ENCODE data around the gene CFHR5. TPM values are rescaled to one million over a fixed set of nuclear protein-coding genes. Genes with fewer than 3 reads are reported as not detected.

CFHR5 gene
- total and polyA plus RNA-seq, 2 experiments from 2014 or later: not detected

GRCh38 chr1:196951711-196952394 lies 25.5 kb upstream of the CFHR5 start:
- TF ChIP-seq CREB1 (CRISPR knock-in tag; IDR thresholded peaks at IDR 0.05; ENCODE audit: low read depth) (no peak), ZNF114 (CRISPR knock-in tag; IDR thresholded peaks at IDR 0.05) (no peak), ZNF462 (CRISPR knock-in tag; IDR thresholded peaks at IDR 0.05) (no peak), NANOG (IDR thresholded peaks at IDR 0.05; ENCODE audit: borderline replicate concordance) (no peak)
- no peak overlapping the region for H3K4me3 ChIP-seq
- H3K36me3 ChIP-seq (ENCODE audit: insufficient read depth): no peaks in the 10 kb centered on the region
- H3K4me2 ChIP-seq: no peak overlapping the region
- no peak for DNase-seq (ENCODE audit: low spot score)
- no peaks in the 10 kb centered on the region for H4K20me1 ChIP-seq (replicated peaks; ENCODE audit: insufficient read depth)
- H3K27me3 ChIP-seq (ENCODE audit: insufficient read depth): no peaks in the 10 kb centered on the region
- H3F3A ChIP-seq (replicated peaks; ENCODE audit: low read depth): no peaks in the 10 kb centered on the region
- H2AFZ ChIP-seq: no peak overlapping the region
- Mint-ChIP-seq H3K36me3 (ENCODE audit: low read depth) (no peaks in the 10 kb centered on the region), H3K27me3 (ENCODE audit: insufficient read depth, low read depth, poor library complexity) (no peaks in the 10 kb centered on the region), H3K4me3 (no peak overlapping the region), H3K9me3 (no peaks in the 10 kb centered on the region), H3K27ac (no peak overlapping the region), H3K4me1 (peaks cover 2% of the 10 kb centered on the region; the same call in 1 of the 3 replicates)
- ATAC-seq: no peak
- H3K27ac ChIP-seq (ENCODE audit: low read depth): no peak overlapping the region
- H3K9me2 ChIP-seq (ENCODE audit: insufficient read depth): peaks cover 5% of the 10 kb centered on the region; the same call in 1 of the 2 replicates
- no peaks in the 10 kb centered on the region for H3K4me1 ChIP-seq (ENCODE audit: insufficient read depth)
- no peaks in the 10 kb centered on the region for H3K79me2 ChIP-seq (replicated peaks; ENCODE audit: insufficient read depth)

- peaks cover 5% of the 10 kb centered on the region; the same call in 1 of the 2 replicates for H3K9me2 ChIP-seq (ENCODE audit: insufficient read depth)
- no peak overlapping the region for H3K4me3 ChIP-seq
- no peaks in the 10 kb centered on the region for H3K9me3 Mint-ChIP-seq
- no peaks in the 10 kb centered on the region for H3K4me1 ChIP-seq (ENCODE audit: insufficient read depth)
- DNase-seq (ENCODE audit: low spot score): no peak
- no peaks in the 10 kb centered on the region for H3K27me3 Mint-ChIP-seq (ENCODE audit: insufficient read depth, low read depth, poor library complexity)
- no peaks in the 10 kb centered on the region for H3F3A ChIP-seq (replicated peaks; ENCODE audit: low read depth)
- no peak overlapping the region for H3K4me3 Mint-ChIP-seq
- H3K27ac ChIP-seq (ENCODE audit: low read depth): no peak overlapping the region
- H3K4me1 Mint-ChIP-seq: peaks cover 2% of the 10 kb centered on the region; the same call in 1 of the 3 replicates
- no peaks in the 10 kb centered on the region for H3K27me3 ChIP-seq (ENCODE audit: insufficient read depth)
- no peaks in the 10 kb centered on the region for H3K36me3 Mint-ChIP-seq (ENCODE audit: low read depth)
- no peak overlapping the region; the same call in 1 of the 2 replicates for H3K27ac Mint-ChIP-seq
- H4K20me1 ChIP-seq (replicated peaks; ENCODE audit: insufficient read depth): no peaks in the 10 kb centered on the region
- ATAC-seq: no peak
- H2AFZ ChIP-seq: peak overlapping the region; percentile 34; the same call in 1 of the 2 replicates
- H3K79me2 ChIP-seq (replicated peaks; ENCODE audit: insufficient read depth): no peaks in the 10 kb centered on the region
- no peaks in the 10 kb centered on the region for H3K36me3 ChIP-seq (ENCODE audit: insufficient read depth)
- H3K4me2 ChIP-seq: no peak overlapping the region
- TF ChIP-seq EZH2 (IDR thresholded peaks at IDR 0.05; ENCODE audit: low read depth, unreplicated experiment) (no peak), REST (IDR thresholded peaks at IDR 0.05; ENCODE audit: unreplicated experiment) (no peak), ZNF114 (CRISPR knock-in tag; IDR thresholded peaks at IDR 0.05) (no peak), POLR2AphosphoS5 (IDR thresholded peaks at IDR 0.05; ENCODE audit: low read depth) (no peak), CREB1 (CRISPR knock-in tag; IDR thresholded peaks at IDR 0.05; ENCODE audit: low read depth) (no peak), NANOG (IDR thresholded peaks at IDR 0.05; ENCODE audit: borderline replicate concordance) (no peak), CTCF (conservative IDR thresholded peaks at IDR 0.05; ENCODE audit: low read depth in 2 of 2) (no peak), ZNF331 (CRISPR knock-in tag; IDR thresholded peaks at IDR 0.05; ENCODE audit: low read depth) (no peak)
Measured at GRCh38 chr1:196954778-196955177, 22.6 kb upstream of the CFHR5 start.

Measured in GM23338 (cell line).